Panc1 (cell line): ENCODE data around the gene METTL16. TPM values are rescaled to one million over a fixed set of nuclear protein-coding genes. Genes with fewer than 3 reads are reported as not detected.

Experiments used
- ATAC-seq: fragments of 200-7000 bp; cut with Tn5 transposase; 2 replicates; pipeline ENCODE4 v1.9.1; 2020; ENCODE audit warnings: mild to moderate bottlenecking, moderate library complexity
- BruUV-seq: library from RNA; stranded (reverse); fragments of 400-500 nt; replicated peaks from 2 replicates; lab custom pipeline; 2021; lab: Mats Ljungman, UMichigan
- CTCF ChIA-PET: fragments of 300-600 bp; sonication (Branson Sonifier 250); formaldehyde crosslinking; loops from one replicate; lab custom pipeline; 2022; ENCODE audit warnings: antibody characterized with exemption; lab: Charles Lee
- POLR2A ChIA-PET: fragments of 300-600 bp; sonication (Branson Sonifier 250); formaldehyde crosslinking; loops from one replicate; lab custom pipeline; 2022; ENCODE audit warnings: antibody characterized with exemption; lab: Charles Lee
- DNase-seq: peaks from one replicate; pipeline ENCODE4 v3.0.0-alpha.2; 2010; ENCODE audit warnings: low read depth, low spot score
- H3K27ac ChIP-seq: 2 replicates; pipeline ENCODE4 v1.5.1; 2011; ENCODE audit warnings: mild to moderate bottlenecking, low read length, inconsistent platforms
- H3K27me3 ChIP-seq: fragments of 200-500 bp; sonication (Bioruptor generic); 2 replicates; pipeline ENCODE4 v1.6.0; 2014; ENCODE audit warnings: low read length, inconsistent platforms; ENCODE audit not compliant: control insufficient read depth, insufficient read depth
- H3K36me3 ChIP-seq: fragments of 200-500 bp; sonication (Bioruptor generic); 2 replicates; pipeline ENCODE4 v1.5.1; 2014; ENCODE audit warnings: inconsistent platforms, mild to moderate bottlenecking, low read length, moderate library complexity; ENCODE audit not compliant: control insufficient read depth, insufficient read depth
- H3K4me1 ChIP-seq: 2 replicates; pipeline ENCODE4 v1.5.1; 2011; ENCODE audit warnings: inconsistent platforms, mild to moderate bottlenecking, low read length, moderate library complexity; ENCODE audit not compliant: control insufficient read depth, insufficient read depth
- H3K4me3 ChIP-seq, 2 experiments: 2 replicates each; pipeline ENCODE4 v1.5.1; 2011 to 2012; ENCODE audit warnings: low read depth in 2 of 2, low read length in 2 of 2, mild to moderate bottlenecking in 2 of 2, inconsistent platforms in 1 of 2, moderate library complexity in 1 of 2
- H3K9me3 ChIP-seq: fragments of 200-500 bp; sonication (Bioruptor generic); 2 replicates; pipeline ENCODE4 v1.5.1; 2014; ENCODE audit warnings: low read depth, mild to moderate bottlenecking, inconsistent platforms, low read length, moderate library complexity; ENCODE audit not compliant: control insufficient read depth, insufficient read depth
- CTCF ChIP-seq: fragments of 450-650 bp; IDR thresholded peaks from 2 replicates; pipeline ENCODE4 v1.5.1; 2017; ENCODE audit warnings: mild to moderate bottlenecking
- POLR2AphosphoS5 ChIP-seq: IDR thresholded peaks from 2 replicates; pipeline ENCODE4 v1.6.1; 2012; ENCODE audit warnings: mild to moderate bottlenecking, low read depth, low read length, moderate library complexity
- REST ChIP-seq, 2 experiments: IDR thresholded peaks; 2 replicates each; pipeline ENCODE4 v1.6.1; 2011 to 2012; ENCODE audit warnings: low read depth in 2 of 2, control low read depth in 1 of 2, low read length in 1 of 2, mild to moderate bottlenecking in 1 of 2, moderate library complexity in 1 of 2; ENCODE audit not compliant: insufficient read depth in 1 of 2
- SIN3A ChIP-seq: IDR thresholded peaks from 2 replicates; pipeline ENCODE4 v1.6.1; 2012; ENCODE audit warnings: low read depth, mild to moderate bottlenecking, low read length, moderate library complexity, borderline replicate concordance; ENCODE audit not compliant: insufficient read depth
- TCF7L2 ChIP-seq: IDR thresholded peaks from 2 replicates; pipeline ENCODE4 v1.6.1; 2011; ENCODE audit warnings: mild to moderate bottlenecking, low read depth, low read length, inconsistent platforms
- in situ Hi-C: cut with HindIII; loops from 2 replicates; pipeline ENCODE4 v1.10.0; 2016; ENCODE audit warnings: low sequenced_read_pairs, low pct_unique_long_range_greater_than_20kb
- intact Hi-C: fragments of 100-400 bp; cut with micrococcal nuclease; formaldehyde crosslinking; loops from one replicate; pipeline ENCODE4 v1.10.0; 2022; ENCODE audit not compliant: unreplicated experiment
- total RNA-seq: library from RNA; stranded (reverse); gene quantifications from one replicate; pipeline ENCODE4 v1.2.1, GENCODE V29; 2021; ENCODE audit not compliant: unreplicated experiment

METTL16 gene
- total RNA-seq, 1 experiment from 2014 or later = 34.7 TPM

GRCh38 chr17:2481760-2482159 lies 29.9 kb downstream of the METTL16 start:
- ATAC-seq (no peak), DNase-seq (no peak)
- CTCF ChIA-PET = no interaction called here
- no TSS peak for BruUV-seq
- Histone ChIP-seq H3K36me3 (peaks cover 3% of the 10 kb centered on the region; the same call in 1 of the 2 replicates), H3K27ac (no peak overlapping the region), H3K4me1 (no peaks in the 10 kb centered on the region; the same call in 1 of the 2 replicates), H3K4me3 (no peak overlapping the region), H3K9me3 (no peaks in the 10 kb centered on the region), H3K27me3 (no peaks in the 10 kb centered on the region)
- no peak for TF ChIP-seq POLR2AphosphoS5
- intact Hi-C loops (no loop called here), in situ Hi-C loops (no loop called here)
- POLR2A ChIA-PET = no interaction called here

- CTCF ChIA-PET = no interaction called here
- no peak for DNase-seq
- H3K36me3 ChIP-seq = peaks cover 10% of the 10 kb centered on the region
- H3K4me1 ChIP-seq = no peaks in the 10 kb centered on the region
- no peak for ATAC-seq
- in situ Hi-C loops (no loop called here), intact Hi-C loops (no loop called here)
- no peak overlapping the region for H3K4me3 ChIP-seq
- no peaks in the 10 kb centered on the region for H3K27me3 ChIP-seq
- no peak overlapping the region for H3K27ac ChIP-seq
- TF ChIP-seq SIN3A (no peak), POLR2AphosphoS5 (no peak), REST (IDR thresholded peaks at IDR 0.05; ENCODE audit: insufficient read depth in 1 of 2, low read depth in 2 of 2, low read length in 1 of 2) (no peak), CTCF (no peak), TCF7L2 (no peak)
- no peaks in the 10 kb centered on the region for H3K9me3 ChIP-seq
- POLR2A ChIA-PET = no interaction called here
- no TSS peak for BruUV-seq
Observed at GRCh38 chr17:2478458-2478857, 33.2 kb downstream of the METTL16 start.

- no TSS peak for BruUV-seq
- H3K36me3 ChIP-seq = peaks cover 14% of the 10 kb centered on the region
Observed at GRCh38 chr17:2475056-2475455, 36.6 kb downstream of the METTL16 start.

More at GRCh38 chr17:2475056-2475455, 36.6 kb downstream of the METTL16 start:
- in situ Hi-C loops (no loop called here), intact Hi-C loops (no loop called here)
- H3K27ac ChIP-seq = no peak overlapping the region
- ChIA-PET POLR2A (no interaction called here), CTCF (no interaction called here)
- no peaks in the 10 kb centered on the region for H3K27me3 ChIP-seq
- TF ChIP-seq TCF7L2 = no peak
- TF ChIP-seq CTCF = no peak
- no peak for TF ChIP-seq SIN3A
- TF ChIP-seq REST (IDR thresholded peaks at IDR 0.05; ENCODE audit: insufficient read depth in 1 of 2, low read depth in 2 of 2, low read length in 1 of 2) = no peak
- no peak for TF ChIP-seq POLR2AphosphoS5
- H3K4me3 ChIP-seq = no peak overlapping the region
- DNase-seq (no peak), ATAC-seq (no peak)
- H3K4me1 ChIP-seq = no peaks in the 10 kb centered on the region
- H3K9me3 ChIP-seq = no peaks in the 10 kb centered on the region
